CMK (cell line): Measurements from ENCODE around the gene ARHGAP42.
A peak's percentile ranks its signal among the peaks of the same experiment; 100 is the strongest.

Experiments
- DNase-seq: peaks from one replicate; pipeline ENCODE4 v3.0.0-alpha.2; 2010; ENCODE audit warnings: low read depth

The ARHGAP42 gene

DNA sequence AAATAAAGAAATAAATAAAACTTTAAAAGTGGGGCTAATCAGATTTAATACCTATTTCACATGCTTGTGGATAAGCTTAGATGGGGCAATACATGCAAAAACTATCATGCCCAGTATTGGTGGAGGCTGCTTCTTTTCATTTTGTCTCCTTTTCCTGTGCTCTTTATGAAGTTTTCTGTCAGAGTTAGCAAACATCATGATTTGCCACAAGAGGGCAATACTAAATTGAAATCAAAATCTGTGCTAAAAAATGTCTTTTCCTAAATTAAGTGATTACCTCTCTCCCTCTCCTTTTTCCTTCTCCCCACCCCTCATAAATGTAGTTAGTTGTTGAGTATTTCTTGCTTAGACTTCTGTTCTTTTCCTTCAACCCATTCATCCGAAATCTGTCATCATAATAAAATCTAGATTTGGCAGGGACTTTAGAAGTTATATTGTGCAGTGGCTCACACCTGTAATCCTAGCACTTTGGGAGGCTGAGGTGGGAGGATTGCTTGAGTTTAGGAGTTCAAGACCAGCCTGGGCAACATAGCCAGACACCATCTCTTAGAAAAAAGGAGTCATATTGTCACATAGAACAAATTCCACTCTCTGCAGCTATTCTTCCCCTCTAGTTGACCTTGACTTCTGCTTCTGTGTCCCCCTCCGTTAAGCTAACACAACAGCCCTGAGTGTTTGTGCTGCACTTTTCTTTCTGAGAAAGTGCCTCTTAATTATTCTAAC is 4.7 kb upstream of the ARHGAP42 start:
- no peak for DNase-seq

DNA sequence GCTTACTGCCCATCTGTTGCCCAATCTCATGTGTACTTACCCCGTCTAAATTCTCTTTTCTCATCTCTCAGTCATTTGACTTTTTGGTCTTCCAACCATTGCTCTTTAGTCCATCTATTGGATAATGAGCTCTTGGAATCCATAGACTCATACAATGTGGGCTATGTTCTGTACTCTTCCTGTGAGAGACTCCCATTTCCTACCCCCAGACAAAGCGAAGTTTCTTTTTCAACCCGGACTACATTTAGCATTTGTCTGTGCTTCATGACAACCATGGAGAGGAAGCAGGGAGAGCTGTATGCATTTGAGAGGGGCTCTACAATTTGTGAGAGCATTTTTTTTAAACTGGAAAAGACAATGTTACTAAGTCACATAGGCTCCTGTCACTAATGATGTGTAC is 4.0 kb upstream of the ARHGAP42 start:
- DNase-seq = no peak

DNA sequence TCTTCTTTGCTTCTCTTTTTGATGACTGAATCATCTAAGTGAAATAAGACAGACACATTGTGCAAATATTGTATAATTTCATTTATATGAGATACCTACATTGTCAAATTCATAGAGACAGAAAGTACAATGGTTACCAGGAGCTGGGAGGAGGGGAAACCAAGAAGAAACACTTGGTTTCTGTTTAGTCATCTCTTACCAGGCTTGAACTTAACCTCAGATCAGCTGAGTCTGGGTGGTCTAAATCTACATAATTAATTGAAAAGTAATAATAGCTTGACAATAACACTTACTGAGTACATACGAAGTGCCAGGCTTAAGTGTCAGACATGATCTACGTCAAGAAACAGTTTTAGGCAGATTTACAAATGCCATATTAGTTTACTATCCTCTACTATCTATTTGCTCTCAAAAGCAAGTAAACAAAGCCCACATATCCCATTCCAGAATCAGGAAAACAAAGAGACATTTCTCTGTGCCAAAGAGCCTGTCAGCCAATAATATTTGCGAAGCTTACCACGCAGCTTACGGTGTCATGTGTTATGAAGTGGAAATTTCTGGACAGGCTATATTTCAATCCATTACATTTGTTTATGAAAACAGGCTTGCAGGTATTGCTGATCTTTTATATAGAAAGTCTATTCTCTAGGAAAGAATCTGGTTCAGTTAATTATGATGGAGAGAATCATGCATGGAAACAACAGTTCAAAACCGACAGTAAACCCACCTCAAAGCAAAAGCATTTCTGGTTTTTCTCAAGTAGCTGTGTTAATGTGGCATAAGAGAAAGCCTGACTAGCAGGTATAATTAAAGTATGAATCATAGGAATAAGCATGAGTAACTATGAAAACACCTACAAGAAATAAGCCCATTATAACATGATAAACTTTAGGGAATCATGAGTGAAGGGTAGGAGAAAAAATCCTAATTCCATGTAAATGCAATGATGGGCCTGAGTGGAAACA is 2.7 kb upstream of the ARHGAP42 start:
- DNase-seq = no peak

DNA sequence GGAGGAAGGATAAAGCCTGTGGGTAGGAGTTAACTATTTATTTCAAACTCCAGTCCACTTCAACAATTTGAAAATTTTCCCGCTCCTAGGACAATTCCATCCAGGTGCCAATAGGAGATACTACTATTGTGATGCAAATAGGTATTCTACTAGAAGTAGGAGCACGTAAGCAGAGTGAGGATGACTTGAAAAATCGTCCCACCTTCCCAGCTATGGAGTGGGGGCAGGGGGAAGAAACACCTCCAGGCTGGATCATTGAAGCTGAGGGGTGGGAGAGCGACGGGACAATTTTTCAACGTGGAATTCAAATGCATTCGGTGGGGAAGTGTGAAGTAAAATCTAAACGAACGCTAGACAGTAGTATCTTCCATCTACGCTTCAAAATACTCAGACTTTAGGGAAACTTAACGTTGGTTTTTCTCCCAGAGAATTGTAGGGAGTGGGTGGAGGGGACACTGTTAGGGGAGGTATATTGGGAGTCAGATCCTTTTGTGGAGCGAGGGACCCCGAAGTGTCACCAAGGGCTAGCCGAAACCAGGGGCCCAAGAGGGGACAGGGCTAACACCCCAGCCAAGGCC is 523 bp upstream of the ARHGAP42 start:
- DNase-seq = no peak

DNA sequence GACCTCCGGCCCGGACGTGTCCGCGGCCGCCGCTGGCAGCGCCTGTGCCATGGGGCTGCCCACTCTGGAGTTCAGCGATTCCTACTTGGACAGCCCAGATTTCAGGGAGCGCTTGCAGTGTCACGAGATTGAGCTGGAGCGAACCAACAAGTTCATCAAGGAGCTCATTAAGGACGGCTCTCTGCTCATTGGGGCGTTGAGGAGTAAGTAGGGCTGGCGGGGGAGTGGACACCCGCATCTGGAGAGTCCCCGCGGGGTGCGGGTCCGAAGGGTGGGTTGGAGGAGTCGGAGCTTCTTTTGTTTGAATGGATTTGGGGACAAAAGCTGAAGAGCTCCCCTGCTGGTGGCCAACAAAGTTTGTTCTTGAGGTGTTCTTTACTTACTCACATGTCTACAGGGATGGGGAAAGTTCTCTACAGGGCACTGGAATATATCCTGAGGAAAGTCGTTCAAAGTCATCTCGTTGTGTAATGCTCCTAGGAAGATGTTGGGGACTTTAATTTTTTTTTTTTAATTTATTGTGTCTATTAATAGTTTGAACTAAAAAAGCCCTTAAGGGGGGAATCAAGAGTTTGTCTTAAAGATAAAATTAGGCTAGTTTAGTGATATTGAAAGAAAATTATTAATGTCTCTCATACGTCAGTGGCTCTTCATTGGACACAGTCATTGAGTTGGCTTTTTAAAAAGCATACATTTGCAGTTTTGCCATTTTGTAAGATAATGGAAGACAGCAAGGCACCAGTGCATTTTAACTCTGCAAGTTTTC is 725 bp downstream of the ARHGAP42 start:
- DNase-seq = peak; percentile 49

DNA sequence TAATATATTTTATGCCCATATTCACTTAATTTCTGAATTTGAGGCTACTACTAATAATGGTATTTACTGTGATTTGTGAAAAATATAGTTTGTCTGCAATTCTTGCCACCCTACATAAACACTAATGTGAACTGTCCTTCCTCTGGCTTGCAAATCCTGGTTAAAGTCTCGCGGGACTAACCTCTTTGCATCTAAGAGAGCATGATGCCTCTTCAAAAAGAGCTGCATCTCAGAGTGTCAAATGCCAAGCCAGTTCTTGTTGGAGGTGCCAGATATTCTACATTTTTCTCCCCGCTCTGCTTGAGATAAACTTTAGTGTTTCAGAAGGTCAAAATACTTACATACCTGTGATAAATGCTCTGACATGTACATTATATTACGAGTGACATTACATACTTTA is 2.1 kb downstream of the ARHGAP42 start:
- no peak for DNase-seq

DNA sequence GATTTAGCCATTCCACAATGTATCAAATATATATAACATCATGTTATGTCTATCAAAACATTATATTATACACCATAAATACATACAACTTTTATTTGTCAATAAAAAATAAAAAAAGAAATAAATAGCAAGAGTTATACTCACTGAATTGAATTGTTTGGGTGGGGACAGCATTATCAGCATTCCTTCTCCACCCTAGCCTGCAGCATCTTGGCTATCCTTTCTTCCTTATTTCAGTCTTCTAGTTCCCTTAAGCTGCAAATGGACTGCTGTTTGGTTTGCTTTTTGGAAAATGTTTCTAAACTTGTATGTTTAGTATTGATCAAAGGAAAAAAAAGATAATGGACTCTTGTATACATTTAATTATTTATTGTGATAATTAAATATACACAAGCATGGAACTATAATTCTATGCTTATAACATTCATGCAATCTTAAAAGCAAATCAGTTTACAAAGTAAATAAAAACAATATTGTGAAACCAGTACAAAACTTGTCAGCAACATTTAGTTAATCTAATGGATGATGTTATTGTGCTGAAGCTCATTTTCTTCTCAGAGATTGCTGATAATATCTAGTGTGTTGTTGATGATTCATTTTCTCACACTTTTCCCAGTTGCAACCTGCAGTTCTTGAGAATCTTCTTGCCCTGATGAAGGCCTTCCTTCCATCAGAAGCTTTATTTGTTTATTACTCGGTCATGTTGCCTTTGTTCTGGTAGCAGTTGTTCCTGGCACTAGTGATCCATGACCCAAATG is 5.0 kb downstream of the ARHGAP42 start:
- DNase-seq = no peak

DNA sequence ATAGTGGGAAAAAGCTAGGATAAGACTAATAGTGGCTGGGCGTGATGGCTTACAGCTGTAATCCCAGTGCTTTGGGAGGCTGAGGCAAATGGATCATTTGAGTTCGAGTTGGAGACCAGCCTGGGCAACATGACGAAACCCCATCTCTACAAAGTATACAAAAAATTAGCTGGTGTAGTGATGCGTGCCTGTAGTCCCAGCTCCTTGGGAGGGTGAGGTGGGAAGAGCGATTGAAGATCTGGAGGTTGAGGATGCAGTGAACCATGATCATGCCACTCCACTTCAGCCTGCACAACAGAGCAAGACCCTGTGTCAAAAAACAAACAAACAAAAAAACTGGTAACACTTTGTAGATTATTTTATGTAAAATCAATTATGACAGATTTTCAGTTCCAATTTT is 8.8 kb downstream of the ARHGAP42 start:
- DNase-seq = no peak

DNA sequence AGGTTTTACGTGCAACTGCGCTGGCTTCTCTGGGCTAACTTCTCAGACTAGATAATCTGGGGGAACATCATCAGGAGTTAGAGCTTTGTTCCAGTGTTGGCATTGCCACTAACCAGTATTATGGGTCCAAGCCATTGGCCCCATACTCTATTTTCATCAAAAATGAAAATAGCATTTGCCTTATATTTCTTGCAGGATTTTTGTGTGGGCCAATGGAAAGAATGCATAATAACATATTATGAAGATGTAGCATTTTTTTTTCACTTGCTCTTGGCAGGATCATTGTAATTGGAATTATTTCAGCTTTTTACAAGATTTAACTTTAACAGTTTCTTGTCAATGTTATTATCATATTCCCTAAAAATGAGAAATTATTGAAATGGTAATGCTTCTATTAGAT is 16.1 kb downstream of the ARHGAP42 start:
- no peak for DNase-seq

DNA sequence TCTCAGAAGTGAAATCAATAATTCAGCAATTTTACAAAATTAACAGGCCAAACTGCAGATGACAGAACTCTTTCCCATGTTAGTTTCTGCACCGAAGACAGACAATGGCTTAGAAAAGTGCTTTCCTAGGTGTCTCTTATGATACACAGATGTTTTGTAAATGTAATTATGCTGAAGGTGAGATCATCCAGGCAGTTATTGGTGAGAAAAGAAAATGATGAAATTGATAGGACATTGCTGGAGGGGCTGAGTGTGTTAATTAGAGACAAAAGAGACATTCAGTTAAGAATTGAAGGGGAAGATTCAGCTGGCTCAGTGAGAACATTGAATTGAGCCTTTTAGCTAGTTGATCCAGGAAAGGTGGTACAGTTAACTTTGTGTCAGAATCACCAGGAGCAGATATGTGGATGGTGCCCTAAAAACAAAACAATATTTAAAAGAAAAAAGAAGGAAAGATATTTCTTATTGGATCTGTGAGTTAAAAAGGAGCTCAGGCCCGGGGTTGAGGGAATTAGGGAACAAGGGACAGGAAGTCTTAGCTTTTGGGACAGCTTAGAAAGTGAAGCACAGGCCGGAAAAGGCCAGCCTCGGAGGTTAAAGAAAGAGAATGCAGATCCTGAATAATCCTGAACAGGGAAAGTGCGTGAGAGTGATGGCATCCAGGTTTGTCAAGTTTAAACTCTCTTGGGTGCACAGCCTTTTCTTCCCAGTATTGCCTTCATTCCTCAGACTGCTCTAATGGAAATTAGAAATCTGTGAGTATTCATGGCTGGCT is 16.9 kb downstream of the ARHGAP42 start:
- no peak for DNase-seq

DNA sequence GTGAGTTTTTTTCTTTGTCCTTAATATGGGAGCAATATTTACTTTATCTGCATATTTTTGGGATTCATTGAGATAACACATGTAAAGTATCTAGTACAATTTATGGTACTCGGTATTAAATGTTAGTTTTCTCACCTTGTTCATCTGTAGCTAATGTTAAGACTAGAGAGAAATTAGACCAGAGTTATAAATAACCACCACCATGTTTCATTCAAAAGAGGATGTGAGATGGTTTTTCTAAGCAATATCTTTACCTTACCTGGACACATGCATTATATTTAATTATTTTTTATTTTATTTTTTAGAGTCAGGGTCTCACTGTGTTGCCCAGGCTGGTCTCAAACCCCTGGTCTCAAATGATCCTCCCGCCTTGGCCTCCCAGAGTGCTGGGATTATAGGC is 18.4 kb downstream of the ARHGAP42 start:
- no peak for DNase-seq

DNA sequence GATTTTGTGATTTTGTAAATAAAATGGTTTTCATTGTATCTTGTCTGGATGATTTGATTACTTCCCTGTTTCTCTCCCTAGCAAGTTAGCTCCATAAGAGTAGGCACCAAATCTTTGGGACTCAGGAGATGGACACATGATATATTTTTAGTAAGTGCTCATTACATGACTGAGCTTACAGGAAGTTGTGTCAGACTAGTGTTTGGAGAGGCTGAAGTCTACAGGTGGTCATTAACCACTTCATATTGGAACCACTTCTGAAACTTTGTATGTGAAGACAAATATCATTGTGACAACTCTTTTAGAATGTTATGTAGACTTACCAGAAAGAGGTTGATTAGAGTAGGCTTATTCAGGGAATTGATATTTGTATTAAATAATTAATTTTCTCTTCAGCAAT is 19.1 kb downstream of the ARHGAP42 start:
- no peak for DNase-seq

DNA sequence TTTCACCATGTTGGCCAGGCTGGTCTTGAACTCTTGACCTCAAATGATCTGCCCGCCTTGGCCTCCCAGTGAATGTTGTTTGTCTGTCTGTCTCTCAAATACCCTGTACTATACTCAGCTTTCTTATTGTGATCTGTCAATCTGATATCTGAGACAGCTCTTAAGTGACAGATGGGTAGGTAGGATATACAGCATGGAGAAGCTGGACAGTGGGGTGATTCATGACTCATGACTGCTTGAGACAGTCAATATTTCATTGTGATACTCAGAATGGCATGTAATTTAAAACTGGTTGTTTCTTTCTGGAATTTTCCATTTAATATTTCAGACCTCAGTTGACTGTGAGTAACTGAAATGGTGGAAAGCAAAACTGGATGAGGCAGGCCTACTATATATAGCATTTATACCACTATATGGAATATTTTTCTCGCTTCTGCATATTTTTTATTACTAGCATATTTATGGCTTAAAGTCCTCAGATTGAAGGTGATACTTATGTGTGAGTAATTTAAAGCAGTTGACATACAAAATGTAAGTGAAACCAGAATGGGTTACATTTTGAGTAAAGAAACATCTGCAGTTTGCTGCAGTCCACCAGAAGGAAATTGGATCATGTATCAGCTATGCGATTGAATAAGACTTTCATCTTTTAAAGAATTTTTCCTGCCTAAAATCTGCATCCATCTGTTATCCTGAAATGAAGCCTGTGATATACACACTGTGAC is 22.3 kb downstream of the ARHGAP42 start:
- DNase-seq = no peak

DNA sequence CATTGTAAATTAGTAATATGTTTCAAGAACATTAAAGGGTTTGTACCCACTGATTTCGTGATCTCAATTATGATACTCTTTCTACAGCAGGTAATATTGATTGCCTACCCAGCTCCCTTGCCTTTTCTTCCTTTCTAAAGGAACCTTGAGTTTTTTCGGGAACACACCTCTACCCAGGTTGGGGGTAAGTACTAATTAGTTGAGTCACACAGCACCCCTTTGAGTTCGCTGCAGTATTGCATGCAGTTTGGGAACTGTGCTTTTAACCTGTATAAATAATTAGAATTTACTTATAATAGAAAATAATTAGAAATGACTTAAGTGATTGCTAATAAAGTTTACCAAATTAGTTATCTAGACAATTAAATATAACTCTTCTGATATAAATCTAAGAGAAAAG is 24.9 kb downstream of the ARHGAP42 start:
- no peak for DNase-seq

DNA sequence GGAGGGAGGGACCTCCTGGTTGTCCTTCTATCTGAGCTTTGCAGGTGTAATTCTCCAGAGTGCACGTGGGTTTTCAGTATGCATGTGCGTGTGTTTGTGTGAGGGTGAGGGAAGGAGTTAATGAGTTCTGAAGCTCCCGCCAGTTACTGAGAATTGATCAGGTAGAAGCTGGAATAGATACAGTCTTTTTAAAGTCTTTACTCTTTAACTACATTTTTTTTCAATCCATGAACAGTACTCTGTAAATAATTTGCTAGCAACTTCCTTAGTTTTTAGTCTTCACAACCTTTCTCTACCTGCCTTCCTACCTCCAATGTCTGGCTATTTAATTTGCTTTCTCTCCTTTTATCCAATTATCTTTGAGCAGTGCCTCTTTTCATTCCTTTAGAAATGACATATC is 25.5 kb downstream of the ARHGAP42 start:
- no peak for DNase-seq

DNA sequence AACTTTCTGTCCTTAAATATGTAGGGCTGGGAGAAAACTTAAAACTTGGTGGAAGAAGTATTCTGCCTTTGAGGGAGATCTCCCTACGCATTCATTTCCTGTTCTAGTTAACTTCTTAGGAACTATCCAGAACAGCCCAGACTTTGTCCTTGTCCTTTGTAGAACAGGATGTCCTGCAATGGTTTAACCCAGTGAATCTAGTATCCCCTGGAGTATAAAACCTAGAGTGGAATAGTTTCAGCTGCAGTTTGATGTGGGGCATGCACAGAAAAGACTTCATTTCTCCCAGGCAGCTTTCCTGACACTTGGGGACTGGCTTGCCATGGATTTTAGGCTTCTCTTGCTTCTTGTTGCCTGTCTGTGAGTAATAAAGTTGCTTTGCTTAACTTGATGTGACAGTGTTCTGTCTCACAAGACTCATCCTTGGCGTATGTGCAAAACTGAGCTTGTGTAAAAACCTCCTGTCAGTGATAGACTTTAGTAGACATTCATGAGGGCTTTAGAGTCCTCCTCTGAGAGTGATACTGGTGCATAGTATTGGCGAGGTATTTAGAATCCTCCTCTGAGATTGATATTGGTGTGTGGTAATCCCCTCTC is 28.2 kb downstream of the ARHGAP42 start:
- DNase-seq = no peak

DNA sequence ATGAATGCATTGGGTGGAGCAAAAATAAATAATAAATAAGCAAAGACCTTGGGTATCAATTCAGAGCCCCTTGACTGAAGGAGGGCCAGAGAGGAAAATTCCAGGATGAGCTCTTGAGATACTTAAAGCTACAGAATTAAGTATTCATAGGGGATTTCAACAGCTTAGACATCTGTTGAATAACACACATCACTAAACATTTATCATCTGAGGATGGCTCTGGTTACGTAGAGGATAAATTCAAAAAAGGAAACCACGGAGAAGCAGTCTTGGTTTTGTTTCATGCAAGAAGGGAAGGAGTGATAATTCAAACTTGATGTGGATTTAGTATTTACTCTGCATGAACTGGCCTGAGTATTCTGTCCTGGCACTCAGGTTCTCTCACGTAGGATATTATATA is 29.8 kb downstream of the ARHGAP42 start:
- DNase-seq = no peak

DNA sequence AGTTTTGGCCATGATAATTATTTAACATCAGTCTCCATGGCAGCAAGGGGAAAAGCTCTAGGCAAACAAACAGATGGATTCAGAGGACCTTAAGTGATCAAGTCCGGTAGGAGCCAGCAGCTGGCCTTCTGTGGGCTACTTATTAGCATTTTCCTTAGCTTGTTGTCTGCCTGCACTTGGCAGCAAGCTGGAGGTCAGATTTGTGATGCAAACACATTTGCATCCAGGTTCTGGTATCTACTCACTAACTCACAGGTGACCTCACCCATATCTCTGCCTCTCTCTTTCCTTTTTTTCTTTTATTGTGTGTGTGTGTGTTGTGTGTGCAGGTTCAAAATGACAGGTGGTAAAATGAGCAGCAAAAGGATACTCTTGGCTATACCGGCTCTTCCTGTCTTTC is 32.3 kb downstream of the ARHGAP42 start:
- no peak for DNase-seq

DNA sequence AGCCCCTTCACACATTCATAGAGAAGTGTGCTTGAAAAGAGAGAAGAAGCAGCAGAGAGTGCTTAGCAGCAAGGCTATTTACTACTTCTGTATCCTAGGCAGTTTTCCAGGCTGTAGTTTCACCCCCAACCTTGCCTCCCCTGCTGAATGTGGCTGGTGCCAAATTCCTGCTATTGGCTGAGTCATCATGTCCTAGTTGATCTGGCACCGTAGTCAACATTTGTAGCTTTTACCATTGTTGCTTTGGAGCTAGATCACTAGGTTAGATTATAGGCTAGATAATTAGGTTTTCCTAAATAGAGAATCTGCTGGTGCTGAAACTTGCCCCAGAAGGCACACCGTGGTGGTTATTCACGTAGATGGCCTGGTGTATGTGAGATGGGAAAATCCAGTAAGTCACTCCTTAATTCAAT is 32.7 kb downstream of the ARHGAP42 start:
- no peak for DNase-seq

DNA sequence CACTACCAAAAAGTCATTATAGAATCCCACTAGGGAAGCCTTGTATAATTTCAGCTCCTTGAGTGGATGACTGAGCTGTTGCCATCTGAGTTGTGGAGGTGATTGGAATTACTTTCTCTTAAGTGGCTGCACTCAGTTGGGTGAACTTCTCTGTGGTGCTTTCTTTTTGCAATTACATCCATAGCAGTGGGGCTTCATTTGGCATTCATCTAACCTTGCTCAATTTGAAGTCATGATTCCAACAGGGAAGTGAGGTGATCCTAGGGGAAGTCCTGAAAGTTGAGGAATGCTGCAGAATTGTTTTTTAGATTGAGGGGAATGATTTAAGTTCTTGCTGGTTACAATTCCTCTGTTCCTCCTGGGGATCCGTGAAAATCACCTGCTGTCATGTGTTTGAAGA is 39.6 kb downstream of the ARHGAP42 start:
- no peak for DNase-seq
